ENCODE measurements around the gene ZNF428. TPM values are rescaled to one million over a fixed set of nuclear protein-coding genes. Genes with fewer than 3 reads are reported as not detected.
A peak's percentile ranks its signal among the peaks of the same experiment; 100 is the strongest.

Gene ZNF428
- total and polyA plus RNA-seq, 2 of the 4 experiments (the other 2 are of a cell fraction) = 9.9 to 32.3 TPM

GRCh38 chr19:43563816-43564457, 55.5 kb downstream of the ZNF428 start:
- H3K4me2 ChIP-seq (ENCODE audit: low read depth, low read length) = no peak overlapping the region
- H2BK120ac ChIP-seq (ENCODE audit: low read depth, low read length) = no peak overlapping the region
- H3K27me3 ChIP-seq (ENCODE audit: control insufficient read depth, insufficient read depth, low read length) = no peaks in the 10 kb centered on the region
- H3K4me1 ChIP-seq (ENCODE audit: control insufficient read depth, insufficient read depth, low read length) = peaks cover 3% of the 10 kb centered on the region; the same call in 1 of the 2 replicates
- no peak overlapping the region for H2BK15ac ChIP-seq (ENCODE audit: low read depth, low read length)
- peaks cover 29% of the 10 kb centered on the region for H3K9me1 ChIP-seq (ENCODE audit: insufficient read depth, low read length)
- H4K20me1 ChIP-seq (ENCODE audit: insufficient read depth, low read length) = peaks cover 6% of the 10 kb centered on the region; the same call in 1 of the 2 replicates
- H3K4ac ChIP-seq (ENCODE audit: low read depth, low read length) = no peak overlapping the region; the same call in 1 of the 2 replicates
- no peak for DNase-seq
- H3K4me3 ChIP-seq (ENCODE audit: insufficient read depth, low read depth, low read length) = no peak overlapping the region
- POLR2A ChIA-PET (ENCODE audit: unreplicated experiment) = no interaction called here
- H2AK5ac ChIP-seq (ENCODE audit: low read depth, low read length) = peak overlapping the region; percentile 92; the same call in 1 of the 2 replicates
- no peak overlapping the region for H3K56ac ChIP-seq (ENCODE audit: extremely low read depth, insufficient read depth, low read length)
- H3K23ac ChIP-seq (ENCODE audit: low read depth, low read length) = 0 out of 2 replicates have a peak overlapping the region, but pooled peaks have one; percentile 11
- in situ Hi-C loops (cut with MboI; ENCODE audit: low sequenced_read_pairs) = no loop called here
- WGBS, 2 experiments (ENCODE audit: extremely low coverage in 2 of 2, insufficient read length in 1 of 2) = 98% methylated on average over 5 of the region's 10 CpGs; no CpG with 5 or more reads in 1 of the 2 experiments
- H3K36me3 ChIP-seq (ENCODE audit: control insufficient read depth, insufficient read depth, low read length) = peaks cover 9% of the 10 kb centered on the region
- intact Hi-C loops (cut with micrococcal nuclease) = no loop called here
- H4K91ac ChIP-seq (ENCODE audit: insufficient read depth, low read depth, low read length) = no peak overlapping the region
- H2BK20ac ChIP-seq (ENCODE audit: low read depth, low read length) = peak overlapping the region; percentile 62; the same call in 1 of the 2 replicates
- no peak overlapping the region for H3K9ac ChIP-seq (ENCODE audit: low read depth, low read length)
- H3K18ac ChIP-seq (ENCODE audit: low read depth, low read length) = no peak overlapping the region
- no TSS peak for BruUV-seq (replicated peaks)
- H3K79me1 ChIP-seq (ENCODE audit: low read depth in 1 of 2, low read length in 2 of 2) = peaks cover 22 to 60% of the 10 kb centered on the region in 2 experiments; a peak in 3 of 4 replicates
- H4K8ac ChIP-seq (ENCODE audit: low read depth in 2 of 2, low read length in 2 of 2) = peak overlapping the region in 1 of 2 experiments; percentile 21; a peak in 1 of 4 replicates
- no peak overlapping the region for H3K27ac ChIP-seq (ENCODE audit: insufficient read depth, low read length)
- no peak overlapping the region for H2BK5ac ChIP-seq (ENCODE audit: low read depth, low read length, poor library complexity, severe bottlenecking)
- no peak overlapping the region for H2AK9ac ChIP-seq (replicated peaks; ENCODE audit: low read depth, low read length, poor library complexity)
- H3K9me3 ChIP-seq (ENCODE audit: control insufficient read depth, insufficient read depth, low read length) = no peaks in the 10 kb centered on the region
- CTCF ChIA-PET = no interaction called here
- ATAC-seq (ENCODE audit: low read depth) = no peak
- dilution Hi-C loops (cut with HindIII; ENCODE audit: low sequenced_read_pairs, unreplicated experiment) = no loop called here
- no peak overlapping the region for H2AFZ ChIP-seq (replicated peaks; ENCODE audit: low read length, poor library complexity)
- H3K14ac ChIP-seq (replicated peaks; ENCODE audit: low read depth, low read length) = peak overlapping the region; percentile 63
- H4K5ac ChIP-seq (ENCODE audit: low read depth, low read length) = no peak overlapping the region
- no peak for TF ChIP-seq ELK1 (IDR thresholded peaks at IDR 0.05; ENCODE audit: borderline replicate concordance, low read depth, low read length)
- no peak for TF ChIP-seq RCOR1 (IDR thresholded peaks at IDR 0.05; ENCODE audit: insufficient replicate concordance, low read length)
- TF ChIP-seq RFX5 (IDR thresholded peaks at IDR 0.05; ENCODE audit: low read depth, low read length) = no peak
- no peak for TF ChIP-seq FOS (IDR thresholded peaks at IDR 0.05; ENCODE audit: low read depth, low read length)
- TF ChIP-seq NFE2L2 (IDR thresholded peaks at IDR 0.05; ENCODE audit: low read depth, low read length) = no peak
- no peak for TF ChIP-seq CEBPB (IDR thresholded peaks at IDR 0.05; ENCODE audit: low read depth, low read length)
- TF ChIP-seq CTCF (conservative IDR thresholded peaks at IDR 0.05; ENCODE audit: low read depth, low read length) = no peak
- no peak for TF ChIP-seq MXI1 (IDR thresholded peaks at IDR 0.05; ENCODE audit: borderline replicate concordance, low read depth, low read length)
- TF ChIP-seq RAD21 (IDR thresholded peaks at IDR 0.05; ENCODE audit: low read length) = no peak
- no peak for TF ChIP-seq MAFK (IDR thresholded peaks at IDR 0.05; ENCODE audit: low read depth, low read length)
- no peak for TF ChIP-seq USF2 (IDR thresholded peaks at IDR 0.05; ENCODE audit: low read depth, low read length)
- TF ChIP-seq CHD1 (IDR thresholded peaks at IDR 0.05; ENCODE audit: low read depth, low read length) = no peak
- TF ChIP-seq SMC3 (IDR thresholded peaks at IDR 0.05; ENCODE audit: low read depth, low read length) = no peak
- TF ChIP-seq MAZ (IDR thresholded peaks at IDR 0.05; ENCODE audit: borderline replicate concordance, low read depth, low read length) = no peak
- no peak for TF ChIP-seq BHLHE40 (IDR thresholded peaks at IDR 0.05; ENCODE audit: low read depth, low read length)

Data from IMR-90 (cell line).